T47D (cell line): ENCODE results near the gene NPAS3.

Experiments used
- DNase-seq, 2 experiments: peaks; one replicate each; pipeline versions ENCODE4 v3.0.0 to v3.0.0-alpha.2; 2011 to 2012; ENCODE audit warnings: low read depth in 1 of 2, low spot score in 1 of 2
- JUND ChIP-seq: IDR thresholded peaks from 2 replicates; pipeline ENCODE4 v1.6.1; 2012; ENCODE audit warnings: low read depth
- in situ Hi-C: cut with HindIII; loops from 2 replicates; pipeline ENCODE4 v1.10.0; 2016; ENCODE audit warnings: low sequenced_read_pairs, low pct_unique_long_range_greater_than_20kb

The NPAS3 gene

GRCh38 chr14:33282331-33283230 is 343.9 kb downstream of the NPAS3 start:
- no peak for DNase-seq
- in situ Hi-C loops: no loop called here

GRCh38 chr14:33285902-33286700 is 347.4 kb downstream of the NPAS3 start:
- DNase-seq: no peak
- no peak for TF ChIP-seq JUND

More at GRCh38 chr14:33282331-33283230, 343.9 kb downstream of the NPAS3 start:
- TF ChIP-seq JUND: no peak

GRCh38 chr14:33287189-33287588 is 348.5 kb downstream of the NPAS3 start:
- DNase-seq: no peak
- in situ Hi-C loops: no loop called here
- TF ChIP-seq JUND: no peak

More at GRCh38 chr14:33285902-33286700, 347.4 kb downstream of the NPAS3 start:
- in situ Hi-C loops: no loop called here

- in situ Hi-C loops: no loop called here
- TF ChIP-seq JUND: no peak
- DNase-seq: no peak
Measured at GRCh38 chr14:33290641-33291040, 352.0 kb downstream of the NPAS3 start.

- in situ Hi-C loops: no loop called here
- DNase-seq: no peak
- no peak for TF ChIP-seq JUND
Measured at GRCh38 chr14:33291529-33292104, 352.9 kb downstream of the NPAS3 start.

- no peak for DNase-seq
- no peak for TF ChIP-seq JUND
- in situ Hi-C loops: no loop called here
Measured at GRCh38 chr14:33294419-33294818, 355.7 kb downstream of the NPAS3 start.

- no peak for TF ChIP-seq JUND
- in situ Hi-C loops: no loop called here
- no peak for DNase-seq
Measured at GRCh38 chr14:33297565-33297964, 358.9 kb downstream of the NPAS3 start.

GRCh38 chr14:33307691-33308251 is 369.1 kb downstream of the NPAS3 start:
- in situ Hi-C loops: no loop called here
- DNase-seq: no peak
- no peak for TF ChIP-seq JUND

- no peak for TF ChIP-seq JUND
- DNase-seq: no peak
Measured at GRCh38 chr14:33309106-33309505, 370.4 kb downstream of the NPAS3 start.

GRCh38 chr14:33315217-33315616 is 376.5 kb downstream of the NPAS3 start:
- TF ChIP-seq JUND: no peak
- in situ Hi-C loops: no loop called here
- no peak for DNase-seq

More at GRCh38 chr14:33309106-33309505, 370.4 kb downstream of the NPAS3 start:
- in situ Hi-C loops: no loop called here

- no peak for DNase-seq
- in situ Hi-C loops: no loop called here
- TF ChIP-seq JUND: no peak
Measured at GRCh38 chr14:33315721-33316120, 377.0 kb downstream of the NPAS3 start.

- DNase-seq: no peak
- TF ChIP-seq JUND: no peak
Measured at GRCh38 chr14:33317675-33318074, 379.0 kb downstream of the NPAS3 start.

More at GRCh38 chr14:33317675-33318074, 379.0 kb downstream of the NPAS3 start:
- in situ Hi-C loops: no loop called here
